HCT116 (cell line): Measurements from ENCODE around the gene BCL11B. TPM values are rescaled to one million over a fixed set of nuclear protein-coding genes. Genes with fewer than 3 reads are reported as not detected.

Experiments used
- ATAC-seq: fragments of 200-7000 bp; cut with Tn5 transposase; 2 replicates; pipeline ENCODE4 v1.9.1; 2020; ENCODE audit warnings: mild to moderate bottlenecking, moderate library complexity
- BruUV-seq: library from RNA; stranded (reverse); fragments of 400-500 nt; replicated peaks from 2 replicates; lab custom pipeline; 2021; lab: Mats Ljungman, UMichigan
- CTCF ChIA-PET: fragments of 300-600 bp; sonication (Branson Sonifier 250); formaldehyde crosslinking; loops from one replicate; lab custom pipeline; 2021; ENCODE audit warnings: antibody characterized with exemption; lab: Charles Lee
- POLR2A ChIA-PET: fragments of 300-600, 350-600 bp; sonication (Branson Sonifier 250); formaldehyde crosslinking; loops from one replicate; lab custom pipeline; 2021; ENCODE audit warnings: antibody characterized with exemption; lab: Charles Lee
- RAD21 ChIA-PET, 2 experiments: fragments of 300-600 bp; sonication (Branson Sonifier 250); formaldehyde crosslinking; loops; one replicate each; lab custom pipeline; 2023; ENCODE audit warnings: low total read pairs in 2 of 2; ENCODE audit not compliant: uncharacterized antibody in 2 of 2, unreplicated experiment in 2 of 2, low non-redundant PET in 1 of 2; lab: Charles Lee
- DNase-seq: peaks from one replicate; pipeline ENCODE4 v3.0.0-alpha.2; 2010; ENCODE audit warnings: low read depth, low spot score
- H2AFZ ChIP-seq: fragments of 200-600 bp; shearing (Covaris generic), sonication (generic); 2 replicates; pipeline ENCODE4 v1.6.1; 2017; ENCODE audit warnings: low read depth, mixed run types, mixed read lengths, antibody characterized with exemption, low read length; ENCODE audit not compliant: poor library complexity, severe bottlenecking
- H3K27ac ChIP-seq: 2 replicates; pipeline ENCODE4 v1.5.1; 2012; ENCODE audit warnings: low read depth, low read length
- H3K27me3 ChIP-seq: fragments of 200-600 bp; sonication (generic); 2 replicates; pipeline ENCODE4 v1.6.1; 2016; ENCODE audit warnings: mixed run types, low read length, mixed read lengths; ENCODE audit not compliant: insufficient read depth
- H3K36me3 ChIP-seq, 2 experiments: fragments of 200-500 bp in 1 of 2; fragments of 200-600 bp in 1 of 2; sonication (Bioruptor generic) in 1 of 2; sonication (generic) in 1 of 2; 2 replicates each; pipeline versions ENCODE4 v1.5.1 to v1.6.1; 2014 to 2016; ENCODE audit warnings: low read length in 2 of 2, inconsistent platforms in 1 of 2, mixed read lengths in 1 of 2, mixed run types in 1 of 2; ENCODE audit not compliant: insufficient read depth in 2 of 2, control insufficient read depth in 1 of 2
- H3K4me1 ChIP-seq, 2 experiments: fragments of 200-600 bp in 1 of 2; sonication (generic) in 1 of 2; 2 replicates each; pipeline versions ENCODE4 v1.5.1 to v1.6.1; 2012 to 2017; ENCODE audit warnings: low read length in 2 of 2, inconsistent platforms in 1 of 2, mild to moderate bottlenecking in 1 of 2, mixed read lengths in 1 of 2, mixed run types in 1 of 2, moderate library complexity in 1 of 2; ENCODE audit not compliant: insufficient read depth in 2 of 2, control insufficient read depth in 1 of 2
- H3K4me2 ChIP-seq: fragments of 200-600 bp; sonication (generic); 2 replicates; pipeline ENCODE4 v1.6.1; 2017; ENCODE audit warnings: mixed run types, low read length, mixed read lengths
- H3K4me3 ChIP-seq, 2 experiments: fragments of 200-600 bp in 1 of 2; sonication (generic) in 1 of 2; replicated peaks in 1 of 2; 2 replicates each; pipeline ENCODE4 v1.5.1; 2011 to 2016; ENCODE audit warnings: low read length in 2 of 2, control low read depth in 1 of 2, low read depth in 1 of 2, mild to moderate bottlenecking in 1 of 2, mixed read lengths in 1 of 2, mixed run types in 1 of 2
- H3K79me2 ChIP-seq: fragments of 200-600 bp; sonication (generic); 2 replicates; pipeline ENCODE4 v1.6.1; 2017; ENCODE audit warnings: mild to moderate bottlenecking, mixed run types, low read length, moderate library complexity, mixed read lengths; ENCODE audit not compliant: insufficient read depth
- H3K9ac ChIP-seq: fragments of 200-600 bp; sonication (generic); 2 replicates; pipeline ENCODE4 v1.6.1; 2016; ENCODE audit warnings: low read length, mixed read lengths
- H3K9me2 ChIP-seq: fragments of 200-600 bp; sonication (generic), shearing (Covaris generic); 2 replicates; pipeline ENCODE4 v1.6.1; 2017; ENCODE audit warnings: mixed run types, mild to moderate bottlenecking, moderate library complexity; ENCODE audit not compliant: insufficient read depth
- H3K9me3 ChIP-seq, 2 experiments: fragments of 200-500 bp in 1 of 2; fragments of 200-600 bp in 1 of 2; sonication (Bioruptor generic) in 1 of 2; sonication (generic) in 1 of 2; 2 replicates each; pipeline ENCODE4 v1.6.1; 2014 to 2017; ENCODE audit warnings: low read length in 2 of 2, mixed read lengths in 2 of 2, inconsistent platforms in 1 of 2, low read depth in 1 of 2, mild to moderate bottlenecking in 1 of 2, mixed run types in 1 of 2, moderate library complexity in 1 of 2; ENCODE audit not compliant: control insufficient read depth in 1 of 2, insufficient read depth in 1 of 2
- H4K20me1 ChIP-seq: fragments of 200-600 bp; sonication (generic), shearing (Covaris generic); 2 replicates; pipeline ENCODE4 v1.6.1; 2017; ENCODE audit warnings: mixed run types, mild to moderate bottlenecking, moderate library complexity; ENCODE audit not compliant: insufficient read depth
- EGR1 ChIP-seq: IDR thresholded peaks from 2 replicates; pipeline ENCODE4 v1.6.1; 2012; ENCODE audit warnings: low read depth
- ELF1 ChIP-seq: IDR thresholded peaks from 2 replicates; pipeline ENCODE4 v1.6.1; 2012; ENCODE audit warnings: low read depth, borderline replicate concordance
- FOSL1 ChIP-seq: IDR thresholded peaks from 2 replicates; pipeline ENCODE4 v1.6.1; 2012; ENCODE audit warnings: low read depth
- JUND ChIP-seq: IDR thresholded peaks from 2 replicates; pipeline ENCODE4 v1.6.1; 2012
- POLR2A ChIP-seq: IDR thresholded peaks from 2 replicates; pipeline ENCODE4 v1.7.0; 2011; ENCODE audit warnings: borderline replicate concordance; ENCODE audit not compliant: insufficient read depth, insufficient read length; ENCODE audit errors: extremely low read depth
- RAD21 ChIP-seq: IDR thresholded peaks from 2 replicates; pipeline ENCODE4 v1.6.1; 2012; ENCODE audit warnings: low read depth, mild to moderate bottlenecking
- SRF ChIP-seq: IDR thresholded peaks from 2 replicates; pipeline ENCODE4 v1.6.1; 2012; ENCODE audit warnings: low read depth
- TCF7L2 ChIP-seq: IDR thresholded peaks from 2 replicates; pipeline ENCODE4 v1.7.0; 2011; ENCODE audit warnings: borderline replicate concordance, inconsistent platforms; ENCODE audit not compliant: insufficient read depth, insufficient read length; ENCODE audit errors: extremely low read depth
- YY1 ChIP-seq: IDR thresholded peaks from 2 replicates; pipeline ENCODE4 v1.6.1; 2011; ENCODE audit warnings: low read length, low read depth, moderate library complexity, mild to moderate bottlenecking; ENCODE audit not compliant: insufficient replicate concordance; ENCODE audit errors: extremely low read depth
- ZFX ChIP-seq: fragments of 450-650 bp; IDR thresholded peaks from 2 replicates; pipeline ENCODE4 v1.6.1; 2017
- ZNF274 ChIP-seq: fragments of 200-500 bp; sonication (Bioruptor generic); IDR thresholded peaks from 2 replicates; pipeline ENCODE4 v1.6.1; 2014; ENCODE audit warnings: mild to moderate bottlenecking, low read depth, low read length, inconsistent platforms
- intact Hi-C: fragments of 100-400 bp; cut with micrococcal nuclease; formaldehyde crosslinking; loops from 2 replicates; pipeline ENCODE4 v1.10.0; 2022
- total RNA-seq: library from RNA; stranded (reverse); gene quantifications from one replicate; pipeline ENCODE4 v1.2.1, GENCODE V29; 2021; ENCODE audit not compliant: unreplicated experiment
- TF ChIP-seq, protein P1 (sequence below): IDR thresholded peaks from 2 replicates; pipeline ENCODE4 v1.6.1; 2012; ENCODE audit warnings: low read depth
- TF ChIP-seq, protein P2 (sequence below), 3 experiments: fragments of 200-600 bp in 1 of 3; sonication (generic) in 1 of 3; IDR thresholded peaks in 2 of 3; conservative IDR thresholded peaks in 1 of 3; 2 replicates each; pipeline ENCODE4 v1.5.1; 2012 to 2017; ENCODE audit warnings: low read depth in 2 of 3, low read length in 2 of 3, antibody characterized with exemption in 1 of 3, borderline replicate concordance in 1 of 3, control low read depth in 1 of 3, mild to moderate bottlenecking in 1 of 3, mixed read lengths in 1 of 3, mixed run types in 1 of 3, moderate library complexity in 1 of 3; ENCODE audit not compliant: insufficient read depth in 1 of 3
- TF ChIP-seq, protein P3 (sequence below): IDR thresholded peaks from 2 replicates; pipeline ENCODE4 v1.6.1; 2011; ENCODE audit warnings: mild to moderate bottlenecking, low read length, moderate library complexity; ENCODE audit not compliant: insufficient replicate concordance; ENCODE audit errors: extremely low read depth

BCL11B gene
- total RNA-seq, 1 experiment from 2014 or later: 1.1 TPM

DNA sequence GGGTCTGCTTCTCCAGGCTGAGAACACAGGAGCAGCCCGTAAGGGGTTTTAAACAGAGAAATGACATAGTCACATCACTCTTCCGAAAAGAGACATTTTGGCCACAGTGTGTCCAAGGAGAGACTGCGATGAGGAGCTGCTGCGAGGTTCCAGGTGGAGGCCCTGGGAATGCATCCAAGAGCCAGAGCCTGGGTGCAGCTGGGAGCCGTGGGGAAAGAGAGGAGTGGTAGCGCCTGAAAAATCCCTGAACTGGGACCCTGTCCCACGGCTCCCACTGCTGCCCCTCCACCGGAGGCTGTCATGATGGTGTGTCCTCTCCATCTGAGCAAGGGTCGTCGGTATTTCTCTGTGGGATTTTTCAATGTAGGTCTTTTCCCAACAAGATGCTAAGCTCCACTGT, 146.9 kb downstream of the BCL11B start:
- POLR2A ChIA-PET: no interaction called here
- RAD21 ChIA-PET: no interaction called here
- H3K4me1 ChIP-seq: no peaks in the 10 kb centered on the region
- no peaks in the 10 kb centered on the region for H3K36me3 ChIP-seq
- CTCF ChIA-PET: no interaction called here
- peaks cover 4% of the 10 kb centered on the region; the same call in 1 of the 2 replicates for H3K27me3 ChIP-seq
- no TSS peak for BruUV-seq
- H3K9me2 ChIP-seq: no peaks in the 10 kb centered on the region
- DNase-seq (no peak), ATAC-seq (no peak)
- no peaks in the 10 kb centered on the region for H4K20me1 ChIP-seq
- H3K4me2 ChIP-seq: no peak overlapping the region
- H3K4me3 ChIP-seq: no peak overlapping the region
- no peak overlapping the region for H2AFZ ChIP-seq
- H3K79me2 ChIP-seq: no peaks in the 10 kb centered on the region
- TF ChIP-seq SRF: no peak
- no peak for TF ChIP-seq EGR1
- no peak for TF ChIP-seq FOSL1
- no peak for TF ChIP-seq ZFX
- TF ChIP-seq, protein P1, sequence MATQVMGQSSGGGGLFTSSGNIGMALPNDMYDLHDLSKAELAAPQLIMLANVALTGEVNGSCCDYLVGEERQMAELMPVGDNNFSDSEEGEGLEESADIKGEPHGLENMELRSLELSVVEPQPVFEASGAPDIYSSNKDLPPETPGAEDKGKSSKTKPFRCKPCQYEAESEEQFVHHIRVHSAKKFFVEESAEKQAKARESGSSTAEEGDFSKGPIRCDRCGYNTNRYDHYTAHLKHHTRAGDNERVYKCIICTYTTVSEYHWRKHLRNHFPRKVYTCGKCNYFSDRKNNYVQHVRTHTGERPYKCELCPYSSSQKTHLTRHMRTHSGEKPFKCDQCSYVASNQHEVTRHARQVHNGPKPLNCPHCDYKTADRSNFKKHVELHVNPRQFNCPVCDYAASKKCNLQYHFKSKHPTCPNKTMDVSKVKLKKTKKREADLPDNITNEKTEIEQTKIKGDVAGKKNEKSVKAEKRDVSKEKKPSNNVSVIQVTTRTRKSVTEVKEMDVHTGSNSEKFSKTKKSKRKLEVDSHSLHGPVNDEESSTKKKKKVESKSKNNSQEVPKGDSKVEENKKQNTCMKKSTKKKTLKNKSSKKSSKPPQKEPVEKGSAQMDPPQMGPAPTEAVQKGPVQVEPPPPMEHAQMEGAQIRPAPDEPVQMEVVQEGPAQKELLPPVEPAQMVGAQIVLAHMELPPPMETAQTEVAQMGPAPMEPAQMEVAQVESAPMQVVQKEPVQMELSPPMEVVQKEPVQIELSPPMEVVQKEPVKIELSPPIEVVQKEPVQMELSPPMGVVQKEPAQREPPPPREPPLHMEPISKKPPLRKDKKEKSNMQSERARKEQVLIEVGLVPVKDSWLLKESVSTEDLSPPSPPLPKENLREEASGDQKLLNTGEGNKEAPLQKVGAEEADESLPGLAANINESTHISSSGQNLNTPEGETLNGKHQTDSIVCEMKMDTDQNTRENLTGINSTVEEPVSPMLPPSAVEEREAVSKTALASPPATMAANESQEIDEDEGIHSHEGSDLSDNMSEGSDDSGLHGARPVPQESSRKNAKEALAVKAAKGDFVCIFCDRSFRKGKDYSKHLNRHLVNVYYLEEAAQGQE: no peak
- TF ChIP-seq, protein P2, sequence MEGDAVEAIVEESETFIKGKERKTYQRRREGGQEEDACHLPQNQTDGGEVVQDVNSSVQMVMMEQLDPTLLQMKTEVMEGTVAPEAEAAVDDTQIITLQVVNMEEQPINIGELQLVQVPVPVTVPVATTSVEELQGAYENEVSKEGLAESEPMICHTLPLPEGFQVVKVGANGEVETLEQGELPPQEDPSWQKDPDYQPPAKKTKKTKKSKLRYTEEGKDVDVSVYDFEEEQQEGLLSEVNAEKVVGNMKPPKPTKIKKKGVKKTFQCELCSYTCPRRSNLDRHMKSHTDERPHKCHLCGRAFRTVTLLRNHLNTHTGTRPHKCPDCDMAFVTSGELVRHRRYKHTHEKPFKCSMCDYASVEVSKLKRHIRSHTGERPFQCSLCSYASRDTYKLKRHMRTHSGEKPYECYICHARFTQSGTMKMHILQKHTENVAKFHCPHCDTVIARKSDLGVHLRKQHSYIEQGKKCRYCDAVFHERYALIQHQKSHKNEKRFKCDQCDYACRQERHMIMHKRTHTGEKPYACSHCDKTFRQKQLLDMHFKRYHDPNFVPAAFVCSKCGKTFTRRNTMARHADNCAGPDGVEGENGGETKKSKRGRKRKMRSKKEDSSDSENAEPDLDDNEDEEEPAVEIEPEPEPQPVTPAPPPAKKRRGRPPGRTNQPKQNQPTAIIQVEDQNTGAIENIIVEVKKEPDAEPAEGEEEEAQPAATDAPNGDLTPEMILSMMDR (IDR thresholded peaks at IDR 0.05 in 2 of 3, conservative IDR thresholded peaks at IDR 0.05 in 1 of 3; ENCODE audit: borderline replicate concordance in 1 of 3, insufficient read depth in 1 of 3, low read depth in 2 of 3, low read length in 2 of 3): no peak
- TF ChIP-seq TCF7L2: no peak
- TF ChIP-seq JUND: no peak
- TF ChIP-seq ZNF274: no peak
- TF ChIP-seq YY1: no peak
- no peak for TF ChIP-seq ELF1
- TF ChIP-seq RAD21: no peak
- no peak for TF ChIP-seq POLR2A
- TF ChIP-seq, protein P3, sequence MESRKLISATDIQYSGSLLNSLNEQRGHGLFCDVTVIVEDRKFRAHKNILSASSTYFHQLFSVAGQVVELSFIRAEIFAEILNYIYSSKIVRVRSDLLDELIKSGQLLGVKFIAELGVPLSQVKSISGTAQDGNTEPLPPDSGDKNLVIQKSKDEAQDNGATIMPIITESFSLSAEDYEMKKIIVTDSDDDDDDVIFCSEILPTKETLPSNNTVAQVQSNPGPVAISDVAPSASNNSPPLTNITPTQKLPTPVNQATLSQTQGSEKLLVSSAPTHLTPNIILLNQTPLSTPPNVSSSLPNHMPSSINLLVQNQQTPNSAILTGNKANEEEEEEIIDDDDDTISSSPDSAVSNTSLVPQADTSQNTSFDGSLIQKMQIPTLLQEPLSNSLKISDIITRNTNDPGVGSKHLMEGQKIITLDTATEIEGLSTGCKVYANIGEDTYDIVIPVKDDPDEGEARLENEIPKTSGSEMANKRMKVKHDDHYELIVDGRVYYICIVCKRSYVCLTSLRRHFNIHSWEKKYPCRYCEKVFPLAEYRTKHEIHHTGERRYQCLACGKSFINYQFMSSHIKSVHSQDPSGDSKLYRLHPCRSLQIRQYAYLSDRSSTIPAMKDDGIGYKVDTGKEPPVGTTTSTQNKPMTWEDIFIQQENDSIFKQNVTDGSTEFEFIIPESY: no peak
- no peak overlapping the region for H3K27ac ChIP-seq
- no peak overlapping the region for H3K9ac ChIP-seq
- intact Hi-C loops: no loop called here
- no peaks in the 10 kb centered on the region for H3K9me3 ChIP-seq
